ENCODE data around the gene LAPTM4A. TPM values are rescaled to one million over a fixed set of nuclear protein-coding genes. Genes with fewer than 3 reads are reported as not detected.

The LAPTM4A gene
- total and polyA plus RNA-seq, 2 of the 4 experiments (the other 2 are of a cell fraction), result 97.7 to 401 TPM

DNA sequence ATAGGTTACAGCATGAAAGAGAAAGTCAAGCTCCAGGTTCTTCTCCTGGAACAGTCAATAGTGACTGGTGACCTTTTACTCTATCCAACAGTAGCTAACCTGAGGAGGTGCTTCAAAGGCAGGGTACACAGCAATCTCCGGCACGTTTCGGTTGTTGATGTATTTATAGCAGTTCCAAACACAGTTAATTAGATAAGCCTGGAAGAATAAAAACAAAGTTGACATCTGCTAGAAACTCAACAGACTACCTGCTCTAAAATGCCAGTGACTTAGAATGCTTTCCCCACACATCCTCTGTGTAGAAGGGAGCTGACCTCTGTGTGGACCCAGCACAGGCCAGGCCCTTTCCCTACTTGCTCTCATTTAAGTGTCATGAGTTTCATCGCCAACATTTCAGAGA is 17.2 kb downstream of the LAPTM4A start:
- Histone ChIP-seq H2BK15ac (ENCODE audit: low read depth, low read length) (no peak overlapping the region), H3K36me3 (ENCODE audit: control insufficient read depth, insufficient read depth, low read length) (peaks cover 57% of the 10 kb centered on the region), H3K4me1 (ENCODE audit: control insufficient read depth, insufficient read depth, low read length) (0 out of 2 replicates have a peak, but pooled peaks cover 1% of the 10 kb centered on the region), H2AFZ (replicated peaks; ENCODE audit: low read length, poor library complexity) (no peak overlapping the region), H2BK120ac (ENCODE audit: low read depth, low read length) (no peak overlapping the region), H3K27me3 (ENCODE audit: control insufficient read depth, insufficient read depth, low read length) (no peaks in the 10 kb centered on the region), H3K4ac (ENCODE audit: low read depth, low read length) (no peak overlapping the region), H3K27ac (ENCODE audit: insufficient read depth, low read length) (no peak overlapping the region), H3K4me3 (ENCODE audit: insufficient read depth, low read depth, low read length) (no peak overlapping the region), H4K8ac (ENCODE audit: low read depth in 2 of 2, low read length in 2 of 2) (no peak overlapping the region), H4K91ac (ENCODE audit: insufficient read depth, low read depth, low read length) (no peak overlapping the region), H3K9me1 (ENCODE audit: insufficient read depth, low read length) (peaks cover 2% of the 10 kb centered on the region; the same call in 1 of the 2 replicates), H3K23ac (ENCODE audit: low read depth, low read length) (no peak overlapping the region), H4K20me1 (ENCODE audit: insufficient read depth, low read length) (peaks cover 31% of the 10 kb centered on the region; the same call in 1 of the 2 replicates), H2BK20ac (ENCODE audit: low read depth, low read length) (no peak overlapping the region), H3K14ac (replicated peaks; ENCODE audit: low read depth, low read length) (no peak overlapping the region), H3K4me2 (ENCODE audit: low read depth, low read length) (no peak overlapping the region), H2AK9ac (replicated peaks; ENCODE audit: low read depth, low read length, poor library complexity) (no peak overlapping the region), H3K18ac (ENCODE audit: low read depth, low read length) (no peak overlapping the region), H2BK5ac (ENCODE audit: low read depth, low read length, poor library complexity, severe bottlenecking) (no peak overlapping the region), H3K9me3 (ENCODE audit: control insufficient read depth, insufficient read depth, low read length) (no peaks in the 10 kb centered on the region), H2AK5ac (ENCODE audit: low read depth, low read length) (no peak overlapping the region), H4K5ac (ENCODE audit: low read depth, low read length) (no peak overlapping the region), H3K9ac (ENCODE audit: low read depth, low read length) (no peak overlapping the region), H3K56ac (ENCODE audit: extremely low read depth, insufficient read depth, low read length) (no peak overlapping the region), H3K79me1 (ENCODE audit: low read depth in 1 of 2, low read length in 2 of 2) (peaks cover 40 to 46% of the 10 kb centered on the region in 2 experiments)
- dilution Hi-C loops (cut with HindIII; ENCODE audit: low sequenced_read_pairs, unreplicated experiment), result no loop called here
- WGBS, 2 experiments (ENCODE audit: extremely low coverage in 2 of 2, insufficient read length in 1 of 2), result no CpG with 5 or more reads among the region's 4 CpGs
- no peak for DNase-seq
- intact Hi-C loops (cut with micrococcal nuclease), result loop anchor here (5.0 kb wide), 1 partner anchor 58 kb away; no protein-coding TSS in a partner anchor
- BruUV-seq (replicated peaks), result no TSS peak
- in situ Hi-C loops (cut with MboI; ENCODE audit: low sequenced_read_pairs), result no loop called here
- no peak for TF ChIP-seq FOS (IDR thresholded peaks at IDR 0.05; ENCODE audit: low read depth, low read length)
- ChIA-PET POLR2A (ENCODE audit: unreplicated experiment) (no interaction called here), CTCF (interaction anchor here (1.2 to 1.4 kb wide), 2 partner anchors 17 to 19 kb away, joined by 3 read pairs; no protein-coding TSS in a partner anchor)
- no peak for ATAC-seq (ENCODE audit: low read depth)
